ENCODE results near the gene EBF3.

EBF3 gene

DNA sequence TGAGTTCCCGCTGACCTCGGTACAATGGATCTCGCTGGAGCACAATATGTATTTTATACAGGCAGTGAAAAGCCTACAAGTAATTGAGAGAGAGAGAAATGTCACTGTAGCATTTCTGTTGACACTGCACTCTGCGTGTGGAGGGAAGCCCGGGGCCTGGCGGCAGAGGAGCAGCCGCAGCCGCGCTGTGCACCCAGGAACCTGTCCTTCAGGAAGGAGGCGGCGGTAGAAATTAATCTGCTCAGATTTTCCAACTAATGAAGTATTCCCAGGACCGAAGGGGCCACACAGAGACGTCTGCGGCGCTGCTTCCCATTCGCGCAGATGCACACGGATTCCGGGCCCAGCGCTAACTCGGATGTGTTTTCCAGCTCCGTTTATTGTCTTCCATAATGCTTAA is 170.1 kb downstream of the EBF3 start:
- no peak for DNase-seq (ENCODE audit: low read depth)

DNA sequence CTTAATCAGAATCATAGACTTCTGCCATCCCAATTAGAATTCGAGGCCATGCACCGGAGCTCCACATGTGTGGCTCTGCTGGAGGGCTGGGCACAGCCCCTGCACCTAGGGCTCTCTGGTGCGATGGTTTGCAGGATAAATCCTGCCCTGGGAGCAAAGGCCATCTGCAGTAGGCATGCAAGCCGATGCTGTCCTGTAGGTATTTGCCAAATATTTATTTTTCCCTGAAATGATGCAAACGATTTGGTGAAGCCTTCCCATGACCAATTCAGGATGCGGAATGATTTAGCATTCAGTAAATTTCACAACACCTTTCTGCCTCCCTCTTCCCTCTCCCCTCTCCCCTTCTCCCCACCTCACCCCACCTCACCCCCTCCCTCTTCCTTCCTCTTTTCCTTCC is 170.6 kb downstream of the EBF3 start:
- DNase-seq (ENCODE audit: low read depth), result no peak

DNA sequence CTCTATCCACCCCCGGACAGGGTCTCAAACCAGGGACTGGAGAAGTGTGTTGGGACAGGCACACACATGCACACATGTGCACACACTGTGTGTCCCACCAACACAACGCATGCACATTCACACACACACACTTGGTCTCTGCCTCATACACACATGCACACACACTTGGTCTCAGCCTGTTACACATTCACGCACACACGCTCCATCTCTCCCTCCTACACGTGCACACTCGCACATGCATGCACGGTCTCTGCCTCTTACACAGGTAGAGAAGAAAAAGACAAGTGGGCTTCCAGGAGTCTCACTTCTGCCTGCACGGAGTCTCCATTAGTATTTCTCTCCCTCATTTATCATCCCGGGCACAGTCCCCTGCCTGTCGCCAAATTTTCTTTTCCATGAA is 171.2 kb downstream of the EBF3 start:
- no peak for DNase-seq (ENCODE audit: low read depth)

DNA sequence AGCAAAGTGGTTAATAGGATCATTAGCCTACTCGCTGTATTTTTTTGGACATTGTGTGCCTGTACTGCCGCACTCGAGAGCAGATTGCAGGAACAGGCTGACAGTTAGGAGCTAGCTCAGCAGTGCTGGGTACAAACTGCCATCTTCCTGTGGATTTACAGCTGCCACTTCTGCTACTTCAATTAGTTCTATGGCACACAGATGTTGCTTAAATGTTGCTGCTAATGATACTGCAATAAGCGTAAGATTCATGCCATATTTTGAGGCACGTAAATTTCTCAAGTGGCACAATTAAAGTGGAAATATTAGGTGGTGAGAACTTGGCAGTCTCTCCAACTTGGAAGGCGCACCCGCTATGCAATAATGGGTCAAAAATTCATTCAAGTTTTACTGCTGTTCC is 171.9 kb downstream of the EBF3 start:
- DNase-seq (ENCODE audit: low read depth), result no peak

DNA sequence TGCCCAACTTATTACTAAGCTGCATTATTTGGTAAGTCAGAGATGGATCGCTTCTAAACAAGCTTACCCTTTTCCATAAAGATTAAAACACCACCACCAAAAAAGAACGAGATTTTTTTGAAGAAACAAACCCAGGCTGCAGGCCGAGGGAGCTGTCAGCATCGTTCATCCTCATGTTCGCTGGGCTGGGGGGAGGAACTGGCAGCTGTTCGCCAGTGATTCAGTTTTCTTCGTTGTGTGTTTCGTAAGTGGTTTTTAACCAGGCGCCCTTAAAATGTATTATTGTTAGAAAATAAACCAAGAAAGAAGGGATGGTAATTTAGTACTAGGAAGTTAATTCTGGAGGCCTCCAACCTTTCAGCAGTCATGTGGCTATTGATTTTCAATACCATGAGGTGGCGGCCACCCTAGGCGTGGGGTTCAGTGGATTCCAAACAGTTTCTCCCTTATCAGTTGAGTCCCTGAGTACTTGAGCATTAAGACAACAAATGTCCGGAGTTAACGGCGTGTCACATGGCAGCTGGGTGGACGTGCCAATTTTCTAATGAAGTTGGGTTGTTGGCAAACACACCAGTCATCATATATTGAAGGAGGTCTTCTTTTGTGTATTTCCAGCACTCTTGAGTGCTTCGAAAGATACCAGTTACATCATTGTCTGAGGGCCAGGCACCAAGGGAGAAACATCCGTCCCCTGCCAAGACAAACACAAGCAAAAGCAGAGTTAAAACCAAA is 173.2 kb downstream of the EBF3 start:
- no peak for DNase-seq (ENCODE audit: low read depth)

DNA sequence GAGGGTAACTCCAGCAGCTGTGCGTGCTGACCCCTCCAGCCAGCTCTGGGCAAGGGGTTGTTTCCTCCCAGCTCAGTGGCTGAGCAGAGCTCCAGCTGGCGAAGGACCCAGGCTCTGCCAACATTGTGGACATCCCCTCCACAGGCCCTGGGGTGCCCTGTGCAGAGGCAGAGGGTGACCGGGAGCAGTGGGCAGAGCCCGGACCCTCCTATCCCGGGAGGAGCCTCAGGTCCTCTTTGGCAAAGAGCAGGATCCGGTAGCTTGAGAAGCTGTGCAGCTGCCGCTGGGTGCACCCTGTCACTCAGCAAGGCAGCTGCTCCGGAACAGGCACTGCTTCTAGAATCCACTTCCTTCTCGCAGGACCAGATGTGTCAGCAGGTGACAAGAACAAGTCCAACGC is 175.9 kb downstream of the EBF3 start:
- no peak for DNase-seq (ENCODE audit: low read depth)

DNA sequence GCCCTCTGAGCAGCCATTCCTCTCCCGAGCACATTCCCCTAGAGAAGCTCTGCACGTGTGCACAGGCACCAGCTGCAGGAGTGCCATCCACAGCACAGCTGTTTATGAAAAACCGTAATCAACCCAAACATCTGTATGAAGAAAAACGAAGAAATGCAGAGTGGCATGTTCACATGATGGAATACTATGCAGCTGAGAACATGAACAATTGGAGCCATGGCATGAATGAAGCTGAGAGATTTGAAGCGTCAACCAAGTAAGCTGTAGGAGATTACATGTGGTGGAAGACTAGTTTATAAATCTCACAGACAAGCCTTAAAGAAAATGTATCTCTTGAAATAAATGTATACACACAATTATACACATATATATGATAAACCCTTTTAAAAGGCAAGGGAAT is 176.5 kb downstream of the EBF3 start:
- DNase-seq (ENCODE audit: low read depth), result no peak

DNA sequence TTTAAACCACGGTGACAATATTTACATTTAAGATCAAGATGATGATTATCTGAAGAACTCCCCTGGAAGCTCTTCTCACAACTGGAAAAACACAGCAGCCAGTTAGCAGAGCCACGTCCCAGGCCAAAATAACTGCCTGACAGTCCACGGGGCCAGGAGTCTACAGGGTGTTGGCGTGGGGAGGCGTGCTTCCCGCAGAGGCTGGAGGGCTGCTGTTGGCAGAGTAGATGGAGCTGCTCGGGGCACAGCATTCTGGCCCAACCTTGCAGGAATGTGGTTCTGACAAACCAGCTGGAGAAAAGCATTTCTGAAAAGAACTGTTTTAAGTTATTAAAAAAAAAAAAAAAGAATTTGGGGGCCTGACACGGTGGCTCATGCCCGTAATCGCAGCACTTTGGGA is 177.9 kb downstream of the EBF3 start:
- DNase-seq (ENCODE audit: low read depth), result no peak

DNA sequence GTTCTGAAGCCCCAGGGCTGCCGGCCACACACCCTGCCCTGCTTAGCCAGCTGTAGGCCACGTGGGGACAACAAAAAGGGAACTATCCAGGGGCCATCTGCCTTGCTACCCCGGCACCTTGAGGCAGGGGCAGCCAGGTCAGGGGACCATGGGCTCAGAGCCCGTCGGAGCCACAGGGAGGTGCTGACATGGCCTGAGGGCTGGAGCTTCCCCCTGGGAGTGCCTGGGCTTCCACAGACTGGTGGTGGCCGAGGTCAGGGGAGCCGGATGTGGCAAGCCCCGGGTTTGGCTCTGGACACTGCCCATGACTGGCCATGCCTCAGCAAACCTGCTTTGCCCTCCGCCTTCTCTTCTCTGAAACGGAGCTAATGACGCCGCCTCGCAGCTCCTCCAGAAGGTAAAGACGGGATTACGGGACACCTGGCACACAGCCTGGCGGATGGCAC is 178.5 kb downstream of the EBF3 start:
- DNase-seq (ENCODE audit: low read depth), result no peak
